IPS-15b (cell line): Measurements from ENCODE around the gene TOMM70.
"Not testable (repeated sequence)": the region's sequence is repeated elsewhere in the genome, so short reads cannot be mapped to it uniquely, and the experiment has no call there.

ENCODE experiments used
- H3K27me3 ChIP-seq: one replicate; pipeline ENCODE4 v1.6.1; 2013; ENCODE audit warnings: low read length; ENCODE audit not compliant: control insufficient read depth, insufficient read depth
- H3K36me3 ChIP-seq: one replicate; pipeline ENCODE4 v1.6.1; 2013; ENCODE audit warnings: low read length; ENCODE audit not compliant: control insufficient read depth, insufficient read depth
- H3K4me1 ChIP-seq: one replicate; pipeline ENCODE4 v1.6.1; 2013; ENCODE audit warnings: mild to moderate bottlenecking, low read length; ENCODE audit not compliant: control insufficient read depth, insufficient read depth
- H3K4me3 ChIP-seq: one replicate; pipeline ENCODE4 v1.5.1; 2013; ENCODE audit warnings: low read depth, low read length
- H3K9ac ChIP-seq: one replicate; pipeline ENCODE4 v1.6.1; 2013; ENCODE audit warnings: low read depth, mild to moderate bottlenecking, low read length
- H3K9me3 ChIP-seq: one replicate; pipeline ENCODE4 v1.6.1; 2013; ENCODE audit warnings: mild to moderate bottlenecking, low read length; ENCODE audit not compliant: control insufficient read depth, insufficient read depth

The TOMM70 gene

DNA sequence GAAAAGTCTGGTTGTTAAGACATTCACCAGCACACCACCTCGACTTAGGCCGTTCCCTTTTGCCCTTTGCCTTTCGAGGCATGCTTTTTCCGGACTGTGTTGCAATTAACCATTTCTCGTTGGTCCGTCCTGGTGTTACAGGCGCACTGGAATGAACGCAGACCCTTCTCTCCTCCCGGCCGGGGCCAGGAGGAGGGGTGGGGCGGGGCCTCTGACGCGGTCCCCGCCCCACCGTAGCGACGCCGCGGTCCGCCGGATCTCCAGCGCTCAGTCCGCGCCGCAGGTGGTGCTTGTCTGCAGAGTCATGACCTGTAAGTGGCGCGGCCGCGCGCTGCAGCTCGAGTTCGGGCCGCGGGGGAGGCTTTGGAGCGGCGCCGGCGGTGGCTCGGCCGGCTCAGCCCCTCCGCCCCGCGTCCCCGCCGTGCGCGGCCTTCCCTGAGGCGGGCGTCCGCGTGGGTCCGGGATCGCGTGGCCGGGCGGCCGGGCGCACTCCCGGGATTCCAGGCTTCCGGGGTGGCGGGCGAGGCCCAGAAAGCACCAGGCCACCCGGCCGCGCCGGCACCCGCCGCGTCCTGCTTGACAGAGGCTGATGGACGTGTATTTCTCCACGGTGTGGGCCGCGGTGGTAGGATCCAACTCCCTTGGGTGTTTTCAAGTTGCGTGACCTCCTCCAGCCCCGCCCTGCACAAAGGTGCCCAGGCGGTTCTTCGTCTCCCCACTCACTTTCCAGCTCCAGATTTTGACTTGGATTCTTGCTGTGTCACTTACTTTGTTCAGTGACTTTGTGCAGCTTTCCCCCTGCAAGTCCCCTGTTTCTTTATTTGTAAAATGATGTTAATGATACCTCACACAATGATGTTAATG lies 66.2 kb downstream of the TOMM70 start, which contains the start of gene NIT2:
Gene NIT2 (plus strand): TSS at position 270 of the 864 bp plus-strand sequence. CDS start 35 bp downstream, at position 305.
- peak within 1 kb of the TSS; percentile 74 for H3K9ac ChIP-seq

DNA sequence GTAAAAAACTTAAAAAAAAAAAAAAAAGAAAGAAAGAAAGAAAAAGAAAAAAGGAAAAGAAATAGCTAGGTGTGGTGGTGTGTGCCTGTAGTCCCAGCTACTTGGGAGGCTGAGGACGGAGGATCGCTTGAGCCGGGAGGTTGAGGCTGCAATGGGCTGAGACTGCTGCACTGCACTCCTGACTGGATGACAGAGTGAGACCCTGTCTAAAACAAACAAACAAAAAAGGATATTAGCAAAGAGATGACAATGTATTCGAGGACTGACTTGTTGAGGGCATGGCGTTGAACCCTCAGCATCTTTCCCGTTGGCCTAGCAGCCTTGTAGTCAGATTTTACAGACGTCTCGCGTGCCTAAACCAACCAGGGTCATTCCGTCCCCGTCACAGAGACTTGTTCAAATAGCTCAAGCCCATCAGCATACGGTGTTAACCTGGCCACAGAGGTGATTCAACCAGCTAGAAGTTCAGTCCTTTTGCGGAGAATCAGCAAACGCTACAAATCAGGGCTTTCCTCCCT lies 66.9 kb downstream of the TOMM70 start:
- peak overlapping the region; percentile 57 for H3K4me3 ChIP-seq
- H3K27me3 ChIP-seq = peaks cover 2% of the 10 kb centered on the region
- peak overlapping the region; percentile 19 for H3K9ac ChIP-seq
- H3K36me3 ChIP-seq = no peaks in the 10 kb centered on the region
- no peaks in the 10 kb centered on the region for H3K4me1 ChIP-seq
- H3K9me3 ChIP-seq = no peaks in the 10 kb centered on the region

More for the DNA sequence above, 66.2 kb downstream of the TOMM70 start, which contains the start of gene NIT2:
- peaks cover 2% of the 10 kb centered on the region for H3K27me3 ChIP-seq
- H3K4me1 ChIP-seq = no peaks in the 10 kb centered on the region
- H3K36me3 ChIP-seq = peaks cover 1% of the 10 kb centered on the region
- H3K4me3 ChIP-seq = peak within 1 kb of the TSS; percentile 57
- H3K9me3 ChIP-seq = no peaks in the 10 kb centered on the region

DNA sequence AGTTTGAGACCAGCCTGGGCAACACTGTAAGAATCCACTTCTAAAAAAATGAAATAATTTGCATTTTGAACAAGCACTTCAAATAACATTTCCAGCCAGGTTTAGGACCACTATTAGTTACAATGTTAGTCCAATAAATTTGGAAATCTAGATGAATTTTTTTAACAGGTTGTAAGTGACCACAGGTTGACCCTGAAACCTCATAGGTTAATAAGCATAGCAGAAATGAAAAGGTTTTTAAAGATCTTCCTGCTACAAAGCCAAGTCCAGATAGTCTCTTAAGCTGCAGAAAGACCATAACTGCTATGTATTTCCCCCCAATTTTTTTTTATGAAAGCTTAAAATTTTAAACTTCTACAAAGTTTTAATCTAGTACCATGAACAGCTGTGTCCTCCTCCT lies 67.8 kb downstream of the TOMM70 start:
- H3K27me3 ChIP-seq = peaks cover 2% of the 10 kb centered on the region

DNA sequence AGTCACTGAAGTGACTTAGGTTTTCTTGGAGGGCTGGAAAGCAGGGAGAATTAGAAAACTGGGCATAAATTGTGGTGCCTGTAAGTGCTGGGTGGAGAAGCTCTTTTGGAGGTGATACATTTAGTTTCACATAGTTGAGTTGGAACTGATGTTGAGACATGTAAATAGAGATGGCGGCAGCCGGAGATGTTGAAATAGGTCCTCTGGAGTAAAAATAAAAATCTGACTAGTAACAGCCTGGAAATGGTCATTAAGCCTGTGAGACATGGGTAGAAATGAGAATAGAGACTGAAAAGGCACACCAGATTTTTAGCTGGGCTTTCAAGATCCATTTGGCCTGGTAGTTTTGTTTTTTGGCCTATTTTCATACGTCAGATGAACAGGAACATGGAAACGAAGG lies 69.2 kb downstream of the TOMM70 start:
- H3K4me3 ChIP-seq = no peak overlapping the region
- H3K36me3 ChIP-seq = no peaks in the 10 kb centered on the region
- H3K27me3 ChIP-seq = peaks cover 2% of the 10 kb centered on the region
- no peaks in the 10 kb centered on the region for H3K9me3 ChIP-seq
- no peak overlapping the region for H3K9ac ChIP-seq
- H3K4me1 ChIP-seq = no peaks in the 10 kb centered on the region

More for the DNA sequence above, 67.8 kb downstream of the TOMM70 start:
- H3K9ac ChIP-seq = no peak overlapping the region
- H3K9me3 ChIP-seq = no peaks in the 10 kb centered on the region
- H3K36me3 ChIP-seq = no peaks in the 10 kb centered on the region
- H3K4me1 ChIP-seq = no peaks in the 10 kb centered on the region
- no peak overlapping the region for H3K4me3 ChIP-seq

GRCh38 chr3:100330651-100331050 lies 70.2 kb downstream of the TOMM70 start:
- no peak overlapping the region for H3K4me3 ChIP-seq
- peaks cover 2% of the 10 kb centered on the region for H3K27me3 ChIP-seq
- no peaks in the 10 kb centered on the region for H3K36me3 ChIP-seq
- H3K9me3 ChIP-seq = no peaks in the 10 kb centered on the region
- no peak overlapping the region for H3K9ac ChIP-seq
- H3K4me1 ChIP-seq = no peaks in the 10 kb centered on the region

- Histone ChIP-seq H3K9ac (no peak overlapping the region), H3K9me3 (no peaks in the 10 kb centered on the region), H3K36me3 (no peaks in the 10 kb centered on the region), H3K4me1 (no peaks in the 10 kb centered on the region), H3K4me3 (no peak overlapping the region), H3K27me3 (peaks cover 2% of the 10 kb centered on the region)
Measured at GRCh38 chr3:100329800-100330489, 70.9 kb downstream of the TOMM70 start.

- not testable (repeated sequence) for H3K36me3 ChIP-seq, H3K9ac ChIP-seq, H3K27me3 ChIP-seq, H3K9me3 ChIP-seq, H3K4me3 ChIP-seq, H3K4me1 ChIP-seq
Measured at GRCh38 chr3:100327377-100327776, 73.5 kb downstream of the TOMM70 start.

DNA sequence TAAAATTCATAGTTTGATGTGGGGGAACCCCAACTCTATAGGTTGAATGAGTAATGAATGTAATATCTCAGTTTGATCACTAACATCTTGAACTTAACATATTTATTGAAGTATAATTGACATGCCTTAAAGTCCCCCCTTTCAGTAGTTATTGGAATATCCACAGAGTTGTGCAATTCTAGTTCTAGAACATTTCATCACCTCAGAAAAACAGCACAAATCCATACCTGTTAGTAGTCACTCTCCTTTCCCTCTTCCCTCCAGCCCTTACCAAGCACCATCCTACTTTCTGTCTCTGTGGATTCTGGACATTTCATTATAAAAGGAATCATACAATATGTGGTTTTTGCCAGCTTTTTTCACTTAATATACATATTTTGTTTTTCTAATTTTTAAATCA lies 75.1 kb downstream of the TOMM70 start:
- no peak overlapping the region for H3K4me3 ChIP-seq
- peaks cover 3% of the 10 kb centered on the region for H3K36me3 ChIP-seq
- no peak overlapping the region for H3K9ac ChIP-seq
- no peaks in the 10 kb centered on the region for H3K4me1 ChIP-seq
- H3K27me3 ChIP-seq = no peaks in the 10 kb centered on the region
- no peaks in the 10 kb centered on the region for H3K9me3 ChIP-seq

DNA sequence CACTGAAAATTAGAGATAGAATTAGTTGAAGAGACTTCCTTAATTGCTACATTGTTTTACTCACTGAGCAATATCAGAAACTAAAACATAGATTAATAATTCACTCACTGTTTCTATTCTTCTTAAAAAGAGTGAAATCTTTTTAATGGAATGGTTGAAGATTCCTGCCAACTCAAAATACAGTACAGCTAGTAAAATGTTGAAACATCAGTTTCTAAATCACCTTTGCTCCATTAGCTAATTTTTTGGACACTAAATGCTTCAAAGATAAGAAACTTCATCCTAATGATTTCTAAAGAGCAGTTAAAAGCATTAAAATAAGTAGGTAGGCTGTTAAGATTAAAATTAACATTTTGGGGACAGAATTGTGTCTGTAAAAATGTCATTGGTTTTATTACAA lies 76.8 kb downstream of the TOMM70 start:
- H3K4me1 ChIP-seq = no peaks in the 10 kb centered on the region
- H3K27me3 ChIP-seq = no peaks in the 10 kb centered on the region
- H3K9me3 ChIP-seq = no peaks in the 10 kb centered on the region
- no peak overlapping the region for H3K9ac ChIP-seq
- H3K4me3 ChIP-seq = no peak overlapping the region
- H3K36me3 ChIP-seq = peaks cover 3% of the 10 kb centered on the region

- Histone ChIP-seq H3K9me3 (no peaks in the 10 kb centered on the region), H3K9ac (no peak overlapping the region), H3K4me3 (no peak overlapping the region), H3K36me3 (peaks cover 3% of the 10 kb centered on the region), H3K27me3 (no peaks in the 10 kb centered on the region), H3K4me1 (no peaks in the 10 kb centered on the region)
Measured at GRCh38 chr3:100319951-100320350, 80.9 kb downstream of the TOMM70 start.

- no peaks in the 10 kb centered on the region for H3K27me3 ChIP-seq
- H3K36me3 ChIP-seq = peaks cover 3% of the 10 kb centered on the region
- no peak overlapping the region for H3K9ac ChIP-seq
- no peaks in the 10 kb centered on the region for H3K9me3 ChIP-seq
- no peaks in the 10 kb centered on the region for H3K4me1 ChIP-seq
- no peak overlapping the region for H3K4me3 ChIP-seq
Measured at GRCh38 chr3:100317912-100318311, 83.0 kb downstream of the TOMM70 start.
